Endometrial microvascular endothelial cells (primary cell): ENCODE data around the gene OR4N2. TPM values are rescaled to one million over a fixed set of nuclear protein-coding genes. Genes with fewer than 3 reads are reported as not detected.
"Not testable (repeated sequence)": the region's sequence is repeated elsewhere in the genome, so short reads cannot be mapped to it uniquely, and the experiment has no call there.

ENCODE experiments used
- in situ Hi-C: cut with HindIII; loops from 2 replicates; pipeline ENCODE4 v1.10.0; 2017; ENCODE audit warnings: low sequenced_read_pairs, low pct_unique_long_range_greater_than_20kb; ENCODE audit errors: inconsistent ontology term
- total RNA-seq: library from RNA; depleted of rRNA; stranded (reverse); fragments of >200 nt; gene quantifications from one replicate; pipeline ENCODE4 v1.2.3, GENCODE V29; 2015; ENCODE audit errors: inconsistent ontology term

Gene OR4N2, protein sequence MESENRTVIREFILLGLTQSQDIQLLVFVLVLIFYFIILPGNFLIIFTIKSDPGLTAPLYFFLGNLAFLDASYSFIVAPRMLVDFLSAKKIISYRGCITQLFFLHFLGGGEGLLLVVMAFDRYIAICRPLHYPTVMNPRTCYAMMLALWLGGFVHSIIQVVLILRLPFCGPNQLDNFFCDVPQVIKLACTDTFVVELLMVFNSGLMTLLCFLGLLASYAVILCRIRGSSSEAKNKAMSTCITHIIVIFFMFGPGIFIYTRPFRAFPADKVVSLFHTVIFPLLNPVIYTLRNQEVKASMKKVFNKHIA
- total RNA-seq, result not detected

DNA sequence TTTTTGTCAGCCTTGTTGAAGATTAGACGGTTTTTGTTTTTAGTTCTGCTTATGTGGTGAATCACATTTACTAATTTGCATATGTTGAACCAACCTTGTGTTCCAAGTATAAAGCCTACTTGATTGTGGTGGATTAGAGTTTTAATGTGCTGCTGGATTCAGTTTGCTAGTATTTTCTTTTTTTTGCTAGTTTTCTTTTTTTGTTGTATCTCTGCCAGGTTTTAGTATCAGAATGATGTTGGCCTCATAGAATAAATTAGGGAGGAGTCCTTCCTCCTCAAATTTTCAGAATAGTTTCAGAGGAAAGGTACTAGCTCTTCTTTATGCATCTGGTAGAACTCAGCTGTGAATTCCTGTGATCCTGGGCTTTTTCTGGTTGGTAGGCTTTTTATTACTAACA is at the start of gene OR4N2:
OR4N2 (plus strand) TSS at position 301 of the 400 bp plus-strand sequence. CDS start 23,679 bp downstream, outside the sequence.
- in situ Hi-C loops, result not testable (repeated sequence)

DNA sequence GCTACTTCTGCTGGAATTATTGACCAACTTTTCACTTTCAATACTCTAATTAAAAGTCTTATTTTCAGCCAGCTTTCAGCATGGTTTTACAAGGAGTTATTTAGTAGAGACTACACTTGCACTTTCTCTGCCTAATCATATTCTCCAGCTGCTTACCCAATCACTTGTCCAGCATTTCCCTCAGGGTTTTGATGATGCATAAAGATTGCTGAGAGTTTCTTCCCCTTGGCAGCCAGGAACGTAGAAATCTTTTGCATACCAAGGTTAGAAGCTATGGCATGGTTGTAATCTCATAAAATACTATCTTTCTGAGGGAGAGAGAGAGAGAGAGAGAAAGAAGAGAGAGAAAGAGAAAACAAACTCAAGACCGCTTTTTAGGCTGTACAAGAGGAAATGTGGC is 49.4 kb upstream of the OR4N2 start:
- in situ Hi-C loops, result no loop called here

DNA sequence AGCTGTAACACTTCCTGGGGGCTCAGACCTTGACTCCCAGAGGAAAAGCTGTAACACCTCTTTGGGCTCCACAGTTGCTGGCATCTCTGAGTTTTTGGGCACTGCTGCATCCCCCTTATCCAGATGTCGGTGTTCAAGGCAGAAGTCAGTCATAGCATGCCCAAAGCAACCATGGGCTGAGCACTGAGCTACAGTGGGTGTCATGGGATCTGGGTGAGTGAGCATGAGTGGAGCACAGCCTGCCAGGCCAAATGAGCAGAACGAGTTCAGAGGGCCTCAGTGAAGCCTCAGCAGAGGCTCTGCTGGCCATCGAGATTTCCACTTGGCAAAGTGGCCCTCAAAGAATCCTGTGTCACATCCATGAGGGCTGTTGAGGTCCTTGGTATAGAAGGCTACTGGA is 32.1 kb upstream of the OR4N2 start:
- in situ Hi-C loops, result not testable (repeated sequence)

DNA sequence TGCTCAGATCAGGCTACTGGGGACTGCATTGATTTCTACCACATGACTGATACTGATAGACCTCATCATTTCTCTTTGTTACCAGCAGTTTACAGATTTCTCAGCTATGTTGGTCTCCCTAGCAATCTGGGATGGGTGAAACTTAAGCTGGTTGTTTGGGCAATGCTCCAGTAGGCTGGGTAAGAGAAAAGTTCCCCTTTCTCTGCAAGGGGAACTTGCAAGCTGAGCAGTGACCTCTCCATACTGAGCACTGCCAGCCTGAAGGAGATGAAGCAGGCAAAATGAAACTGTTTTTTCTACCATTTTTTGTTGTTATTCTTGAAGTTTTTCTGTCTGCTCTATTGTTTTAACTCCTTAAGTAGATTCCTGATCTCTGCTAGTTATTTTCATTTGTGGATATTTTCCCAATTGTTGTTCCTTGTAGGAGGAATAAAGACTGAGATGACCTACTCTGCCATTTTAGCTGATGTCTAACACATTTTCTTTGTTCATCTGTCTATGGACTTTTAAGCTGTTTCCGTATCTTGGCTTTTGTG is 31.6 kb upstream of the OR4N2 start:
- in situ Hi-C loops, result no loop called here

DNA sequence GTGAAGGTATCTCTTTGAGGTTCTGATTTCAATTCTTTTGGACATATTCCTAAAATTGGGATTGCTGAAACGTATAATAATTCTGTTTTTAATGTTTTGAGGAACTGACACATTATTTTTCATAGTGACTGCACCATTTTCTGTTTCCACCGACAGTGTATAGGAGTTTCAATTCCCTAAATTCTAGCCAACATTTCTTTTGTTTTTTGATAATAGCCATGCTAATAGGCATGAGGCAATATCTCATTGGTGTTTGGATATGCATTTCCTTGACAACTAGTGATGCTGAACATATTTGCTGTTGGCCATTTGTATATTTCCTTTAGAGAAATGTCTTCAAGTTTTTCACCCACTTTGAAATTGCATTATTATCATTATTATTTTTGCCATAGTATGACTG is 31.1 kb upstream of the OR4N2 start:
- in situ Hi-C loops, result not testable (repeated sequence)

DNA sequence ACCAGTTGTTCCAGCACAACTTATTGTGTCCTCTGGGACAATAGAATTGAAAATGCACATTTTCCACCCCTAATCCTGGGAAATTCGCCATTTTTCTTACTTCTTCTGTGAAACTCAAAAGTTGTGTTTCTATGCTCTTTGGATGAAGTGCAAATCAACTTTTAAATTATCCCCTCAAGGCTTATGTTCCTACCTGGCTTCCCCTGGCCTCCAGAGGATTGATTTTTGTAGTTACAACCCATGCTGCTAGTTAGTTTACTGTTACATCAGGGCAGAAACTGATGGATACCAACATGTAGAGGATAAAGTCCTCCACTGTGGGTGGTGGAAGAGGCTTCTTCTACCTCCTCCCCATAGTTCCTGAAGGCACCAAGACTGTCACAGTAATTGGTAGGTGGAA is 30.4 kb upstream of the OR4N2 start, which contains the start of gene OR4M1:
OR4M1 (plus strand) TSS at position 301 of the 400 bp plus-strand sequence. CDS start 6,819 bp downstream, outside the sequence.
- in situ Hi-C loops, result not testable (repeated sequence)

DNA sequence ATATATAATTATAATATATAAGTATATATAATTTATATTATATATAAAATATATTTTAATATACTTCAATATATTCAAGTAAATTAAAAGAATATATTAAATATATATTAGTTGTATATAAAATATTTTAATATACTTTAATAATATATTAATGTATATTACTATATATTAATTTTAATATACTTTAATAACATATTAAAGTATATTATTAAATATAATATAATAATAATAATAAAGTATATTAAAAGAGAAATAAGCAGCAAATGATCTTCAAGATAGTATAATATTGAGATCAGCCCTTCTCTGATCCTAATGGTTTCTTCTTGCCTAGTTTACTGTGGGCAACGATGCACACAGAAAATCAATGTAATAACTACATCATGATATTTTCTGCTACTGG is 28.0 kb upstream of the OR4N2 start:
- in situ Hi-C loops, result no loop called here

DNA sequence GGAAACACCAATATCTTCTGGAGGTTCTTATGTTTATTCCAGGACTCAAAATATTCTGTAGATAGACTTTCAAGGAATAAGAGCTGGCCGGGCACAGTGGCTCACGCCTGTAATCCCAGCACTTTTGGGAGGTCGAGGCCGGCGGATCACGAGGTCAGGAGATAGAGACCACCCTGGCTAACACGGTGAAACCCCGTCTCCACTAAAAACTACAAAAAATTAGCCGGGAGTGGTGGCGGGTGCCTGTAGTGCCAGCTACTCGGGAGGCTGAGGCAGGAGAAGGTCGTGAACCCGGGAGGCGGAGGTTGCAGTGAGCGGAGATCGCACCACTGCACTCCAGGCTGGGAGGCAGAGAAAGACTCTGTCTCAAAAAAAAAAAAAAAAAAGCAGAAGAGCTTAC is 17.7 kb upstream of the OR4N2 start:
- in situ Hi-C loops, result not testable (repeated sequence)

DNA sequence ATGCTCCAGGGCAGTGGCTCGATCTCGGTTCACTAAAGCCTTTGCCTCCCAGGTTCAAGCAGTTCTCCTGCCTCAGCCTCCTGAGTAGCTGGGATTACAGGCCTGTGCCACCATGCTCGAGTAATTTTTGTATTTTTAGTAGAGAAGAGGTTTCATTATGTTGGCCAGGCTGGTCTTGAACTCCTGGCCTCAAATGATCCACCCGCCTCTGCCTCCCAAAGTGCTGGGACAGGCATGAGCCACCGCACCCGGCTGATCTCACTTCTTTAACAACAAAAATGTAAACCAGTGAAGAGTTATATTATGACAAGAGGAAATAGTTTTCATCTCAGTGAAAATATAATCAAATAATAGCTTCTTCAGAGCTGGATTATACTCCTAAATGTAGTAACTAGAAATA is 16.3 kb upstream of the OR4N2 start:
- in situ Hi-C loops, result not testable (repeated sequence)

DNA sequence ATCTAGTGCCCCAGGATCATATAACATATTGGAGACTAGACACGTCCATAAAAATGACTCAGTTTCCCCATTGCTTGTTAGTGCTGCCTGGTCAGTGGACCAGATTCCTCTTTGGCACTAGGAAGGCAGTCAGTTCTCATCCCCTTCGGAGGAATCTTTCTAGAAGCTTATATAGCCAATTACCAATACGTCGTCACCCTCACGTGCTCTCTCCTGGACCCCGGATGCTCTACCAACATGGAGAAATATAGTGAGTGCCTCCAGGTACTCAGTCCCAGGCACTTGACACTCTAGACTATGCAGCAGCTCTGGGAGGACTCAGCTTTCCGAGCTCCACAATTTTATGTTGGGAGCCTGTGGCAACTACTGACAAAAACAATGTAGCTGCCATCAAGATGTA is 15.4 kb upstream of the OR4N2 start:
- in situ Hi-C loops, result not testable (repeated sequence)

DNA sequence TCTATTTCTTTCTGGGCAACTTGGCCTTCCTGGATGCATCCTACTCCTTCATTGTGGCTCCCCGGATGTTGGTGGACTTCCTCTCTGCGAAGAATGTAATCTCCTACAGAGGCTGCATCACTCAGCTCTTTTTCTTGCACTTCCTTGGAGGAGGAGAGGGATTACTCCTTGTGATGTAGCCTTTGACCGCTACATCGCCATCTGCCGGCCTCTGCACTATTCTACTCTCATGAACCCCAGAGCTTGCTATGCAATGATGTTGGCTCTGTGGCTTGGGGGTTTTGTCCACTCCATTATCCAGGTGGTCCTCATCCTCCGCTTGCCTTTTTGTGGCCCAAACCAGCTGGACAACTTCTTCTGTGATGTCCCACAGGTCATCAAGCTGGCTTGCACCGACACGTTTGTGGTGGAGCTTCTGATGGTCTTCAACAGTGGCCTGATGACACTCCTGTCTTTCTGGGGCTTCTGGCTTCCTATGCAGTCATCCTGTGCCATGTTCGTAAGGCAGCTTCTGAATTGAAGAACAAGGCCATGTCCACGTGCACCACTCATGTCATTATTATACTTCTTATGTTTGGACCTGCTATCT is 7.0 kb upstream of the OR4N2 start:
- in situ Hi-C loops, result not testable (repeated sequence)

DNA sequence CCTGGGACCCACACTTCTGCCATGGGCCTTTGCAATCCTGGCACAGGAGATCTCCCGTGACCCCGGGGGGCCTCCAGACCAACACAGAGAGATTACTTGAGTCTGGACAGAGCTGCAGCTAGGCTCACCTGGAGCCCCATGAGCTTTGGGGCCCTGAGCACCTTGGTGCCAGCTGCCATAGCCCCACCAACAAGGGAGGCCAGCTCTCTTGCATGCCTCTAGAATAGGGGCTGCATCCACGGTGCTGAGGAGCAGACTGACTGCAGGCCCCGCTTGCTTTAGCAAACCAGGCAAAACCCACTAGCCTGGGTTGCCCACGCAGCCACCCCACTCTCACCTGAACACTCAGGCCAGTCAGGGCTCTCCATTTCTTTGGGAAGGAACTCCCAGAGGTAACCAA is 3.7 kb upstream of the OR4N2 start:
- in situ Hi-C loops, result no loop called here

DNA sequence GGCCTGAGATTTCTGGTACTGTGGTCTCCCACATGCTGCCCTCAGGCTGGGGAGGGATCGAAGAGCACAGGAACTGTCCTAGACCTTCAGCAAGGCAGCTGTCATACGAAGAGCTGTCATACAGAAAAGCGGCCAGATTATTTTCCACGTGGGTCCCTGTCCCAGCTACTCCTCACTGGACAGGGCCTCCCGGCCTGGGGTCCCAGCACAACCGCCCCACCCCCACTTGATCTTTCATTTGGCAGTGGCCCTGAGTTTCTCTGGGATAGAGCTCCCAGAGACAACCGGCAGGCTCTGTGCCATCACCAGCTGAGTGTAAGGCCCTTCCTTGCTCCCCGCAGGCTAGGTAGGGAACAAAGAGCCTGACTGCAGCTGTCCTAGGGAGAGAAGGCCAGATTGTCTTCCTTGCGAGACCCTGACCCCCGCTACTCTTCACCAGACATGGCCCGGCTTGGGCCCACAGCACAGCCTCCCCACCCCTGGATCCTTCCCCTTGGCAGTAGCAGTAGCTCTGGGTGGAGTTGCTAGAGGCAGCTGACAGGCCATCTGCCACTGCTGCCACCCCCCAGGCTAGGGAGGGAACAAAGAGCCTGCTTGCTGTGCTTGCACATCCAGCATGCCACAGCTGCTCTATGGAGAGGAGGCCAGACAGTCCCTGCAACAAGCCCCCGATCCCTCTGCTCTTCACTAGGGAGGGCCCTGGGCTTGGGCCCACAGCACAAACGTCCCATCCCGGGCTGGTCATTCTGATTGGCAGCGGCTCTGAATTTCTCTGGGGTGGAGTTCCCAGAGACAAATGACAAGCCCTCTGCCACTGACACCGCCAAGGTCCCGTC is 3.1 kb upstream of the OR4N2 start:
- in situ Hi-C loops, result no loop called here

DNA sequence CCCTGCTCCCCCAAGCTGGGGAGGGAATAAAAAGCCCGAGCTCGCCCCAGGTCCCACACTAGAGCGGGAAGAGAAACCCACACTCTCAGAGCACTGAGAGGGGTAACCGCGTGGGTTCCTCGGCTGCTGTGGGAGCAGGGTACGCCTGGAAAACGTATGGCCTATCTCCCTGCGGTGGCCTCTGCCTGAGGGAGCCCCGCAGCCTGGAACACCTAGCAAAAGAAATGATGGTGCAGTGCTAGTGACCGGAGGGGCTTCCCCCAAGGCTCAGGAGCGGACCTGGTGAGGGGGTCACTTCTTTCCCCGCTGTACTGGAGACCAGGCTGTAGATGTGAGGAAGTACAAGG is 2.5 kb upstream of the OR4N2 start:
- in situ Hi-C loops, result no loop called here

DNA sequence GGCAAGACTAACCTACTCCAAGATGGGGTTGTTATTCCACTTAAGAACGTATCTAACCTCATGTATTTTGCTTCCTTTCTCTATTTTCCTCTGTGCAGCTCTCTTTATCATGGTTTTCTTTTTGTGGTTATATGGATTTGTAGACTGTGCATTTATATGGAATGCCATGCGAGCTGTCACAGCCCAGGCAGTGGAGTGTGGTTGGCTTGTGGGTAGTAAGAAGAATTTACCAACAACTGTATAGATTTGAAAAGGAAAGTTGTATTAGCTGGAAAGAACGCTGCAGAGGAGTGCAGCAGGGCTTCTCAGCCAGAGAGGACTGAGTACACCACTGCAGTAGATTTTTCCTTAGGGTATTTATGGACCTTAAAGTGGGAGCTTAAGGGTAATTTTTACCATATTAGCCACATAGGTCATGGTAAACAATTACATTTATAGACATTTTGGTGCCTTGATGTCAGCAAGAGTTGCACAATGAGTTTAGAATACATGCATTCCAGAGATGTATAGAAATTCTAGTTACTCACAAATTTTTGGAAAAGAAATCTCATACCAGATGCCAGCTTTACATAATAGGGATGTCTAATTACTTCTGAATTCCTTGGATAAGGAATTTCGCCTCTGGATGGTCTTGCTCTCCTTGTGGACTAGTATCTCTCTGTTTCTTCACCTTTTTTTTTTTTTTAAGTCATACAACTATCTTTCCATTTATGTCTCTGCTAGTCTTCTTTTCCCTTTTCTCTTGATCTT is 9.8 kb downstream of the OR4N2 start:
- in situ Hi-C loops, result not testable (repeated sequence)

DNA sequence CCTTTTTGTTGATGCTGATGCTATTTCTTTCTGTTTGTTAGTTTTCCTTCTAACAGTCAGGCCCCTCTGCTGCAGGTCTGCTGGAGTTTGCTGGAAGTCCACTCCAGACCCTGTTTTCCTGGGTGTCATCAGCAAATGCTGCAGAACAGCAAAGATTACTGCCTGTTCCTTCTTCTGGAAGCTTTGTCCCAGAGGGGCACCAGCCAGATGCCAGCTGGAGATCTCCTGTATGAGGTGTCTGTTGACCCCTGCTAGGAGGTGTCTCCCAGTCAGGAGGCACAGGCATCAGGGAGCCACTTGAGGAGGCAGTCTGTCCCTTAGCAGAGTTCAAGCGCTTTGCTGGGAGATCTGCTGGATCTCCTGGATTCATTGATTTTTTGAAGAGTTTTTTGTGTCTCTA is 16.3 kb downstream of the OR4N2 start:
- in situ Hi-C loops, result not testable (repeated sequence)

DNA sequence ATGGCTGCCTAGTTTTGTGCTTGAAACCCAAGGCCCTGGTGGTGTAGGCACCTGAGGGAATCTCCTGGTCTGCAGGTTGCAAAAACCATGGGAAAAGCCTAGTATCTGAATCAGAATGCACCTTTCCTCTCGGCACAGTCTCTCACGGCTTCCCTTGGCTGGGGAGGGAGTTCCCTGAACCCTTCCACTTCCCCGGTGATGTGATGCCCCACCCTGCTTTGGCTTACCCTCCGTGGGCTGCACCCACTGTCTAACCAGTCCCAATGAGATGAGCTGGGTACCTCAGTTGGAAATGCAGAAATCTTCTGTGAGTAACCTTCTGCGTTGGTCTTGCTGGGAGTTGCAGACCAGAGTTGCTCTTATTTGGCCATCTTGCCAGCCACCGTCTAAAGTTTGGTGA is 17.4 kb downstream of the OR4N2 start:
- in situ Hi-C loops, result not testable (repeated sequence)

DNA sequence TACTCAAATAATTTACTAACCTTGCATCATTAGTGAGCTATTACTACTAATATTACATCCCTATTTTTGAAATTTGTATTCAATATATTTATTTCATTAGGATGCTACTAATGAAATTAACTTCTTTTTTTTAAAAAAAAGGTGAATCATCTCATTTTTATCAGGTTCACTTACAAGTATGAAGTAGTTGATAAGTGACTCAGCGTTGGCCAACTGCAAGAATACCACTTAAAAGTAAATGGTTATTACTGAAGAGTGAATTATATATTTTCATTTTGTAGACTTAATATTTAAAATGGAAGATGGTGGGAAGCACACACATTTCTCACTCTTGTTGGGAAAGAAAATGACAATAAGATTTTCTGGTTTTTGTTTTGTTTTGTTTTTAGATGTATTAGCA is 19.6 kb downstream of the OR4N2 start:
- in situ Hi-C loops, result no loop called here

DNA sequence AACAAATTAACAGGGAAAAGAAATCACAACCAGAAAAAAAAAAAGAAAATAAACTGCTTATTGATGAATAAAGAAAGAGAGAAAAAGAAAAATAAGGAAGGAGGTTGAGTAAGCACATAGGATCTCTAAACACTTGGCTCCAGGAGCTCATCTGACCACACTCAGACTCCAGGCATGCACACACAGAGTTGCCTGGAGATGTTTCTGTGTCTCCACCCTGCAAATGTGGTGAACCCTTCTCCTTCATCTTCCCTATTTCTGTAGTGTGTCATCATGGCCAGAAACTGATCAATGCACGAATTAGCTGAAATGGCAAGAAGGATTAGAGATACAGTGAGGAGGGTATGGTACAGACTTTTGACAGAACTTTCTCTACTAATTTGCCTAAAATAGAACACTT is 20.2 kb downstream of the OR4N2 start:
- in situ Hi-C loops, result no loop called here
